OCI-LY3 (cell line): ENCODE data around the gene HPS1.

ENCODE experiments used
- H2AFZ ChIP-seq: fragments of 200-600, 300-600 bp; shearing (Covaris generic); 2 replicates; pipeline ENCODE4 v1.6.0; 2014; ENCODE audit warnings: antibody characterized with exemption, low read depth, low read length
- H3K27ac ChIP-seq: fragments of 200-600, 300-600 bp; sonication (generic); 2 replicates; pipeline ENCODE4 v1.5.1; 2014; ENCODE audit warnings: mild to moderate bottlenecking, low read length, moderate library complexity, mixed read lengths
- H3K27me3 ChIP-seq: fragments of 200-600, 300-600 bp; sonication (generic); 2 replicates; pipeline ENCODE4 v1.6.1; 2014; ENCODE audit warnings: low read depth, low read length, mixed read lengths
- H3K36me3 ChIP-seq: fragments of 200-600, 300-600 bp; sonication (generic); replicated peaks from 2 replicates; pipeline ENCODE3; 2014; ENCODE audit warnings: low read depth, low read length, mixed read lengths
- H3K4me1 ChIP-seq: fragments of 300-600, 200-600 bp; sonication (generic); 2 replicates; pipeline ENCODE4 v1.6.1; 2014; ENCODE audit warnings: low read length, mixed read lengths
- H3K4me2 ChIP-seq: fragments of 200-600, 300-600 bp; sonication (generic); 2 replicates; pipeline ENCODE4 v1.6.1; 2014; ENCODE audit warnings: low read length, mixed read lengths
- H3K4me3 ChIP-seq: fragments of 300-600, 200-600 bp; sonication (generic); 2 replicates; pipeline ENCODE4 v1.5.1; 2014; ENCODE audit warnings: antibody characterized with exemption, mild to moderate bottlenecking, low read length, moderate library complexity
- H3K79me2 ChIP-seq: fragments of 300-600, 200-600 bp; shearing (Covaris generic); 2 replicates; pipeline ENCODE4 v1.6.1; 2014; ENCODE audit warnings: mild to moderate bottlenecking, low read length, mixed read lengths
- H3K9ac ChIP-seq: fragments of 300-600, 200-600 bp; shearing (Covaris generic); 2 replicates; pipeline ENCODE4 v1.6.0; 2014; ENCODE audit warnings: mild to moderate bottlenecking, low read length, moderate library complexity
- H3K9me3 ChIP-seq: fragments of 200-600, 300-600 bp; shearing (Covaris generic); 2 replicates; pipeline ENCODE4 v1.6.1; 2014; ENCODE audit warnings: low read length, mixed read lengths; ENCODE audit not compliant: insufficient read depth
- H4K20me1 ChIP-seq: fragments of 200-600, 300-600 bp; sonication (generic); 2 replicates; pipeline ENCODE4 v1.6.1; 2016; ENCODE audit warnings: low read length, mixed read lengths; ENCODE audit not compliant: insufficient read depth
- CTCF ChIP-seq: fragments of 200-600, 300-600 bp; sonication (generic); IDR thresholded peaks from 2 replicates; pipeline ENCODE4 v1.5.1; 2014; ENCODE audit warnings: antibody characterized with exemption, low read length, low read depth
- EZH2phosphoT487 ChIP-seq: fragments of 200-600 bp; shearing (Covaris generic); IDR thresholded peaks from 2 replicates; pipeline ENCODE4 v1.6.1; 2018; ENCODE audit warnings: antibody characterized with exemption, mixed run types, low read depth

Gene HPS1

DNA sequence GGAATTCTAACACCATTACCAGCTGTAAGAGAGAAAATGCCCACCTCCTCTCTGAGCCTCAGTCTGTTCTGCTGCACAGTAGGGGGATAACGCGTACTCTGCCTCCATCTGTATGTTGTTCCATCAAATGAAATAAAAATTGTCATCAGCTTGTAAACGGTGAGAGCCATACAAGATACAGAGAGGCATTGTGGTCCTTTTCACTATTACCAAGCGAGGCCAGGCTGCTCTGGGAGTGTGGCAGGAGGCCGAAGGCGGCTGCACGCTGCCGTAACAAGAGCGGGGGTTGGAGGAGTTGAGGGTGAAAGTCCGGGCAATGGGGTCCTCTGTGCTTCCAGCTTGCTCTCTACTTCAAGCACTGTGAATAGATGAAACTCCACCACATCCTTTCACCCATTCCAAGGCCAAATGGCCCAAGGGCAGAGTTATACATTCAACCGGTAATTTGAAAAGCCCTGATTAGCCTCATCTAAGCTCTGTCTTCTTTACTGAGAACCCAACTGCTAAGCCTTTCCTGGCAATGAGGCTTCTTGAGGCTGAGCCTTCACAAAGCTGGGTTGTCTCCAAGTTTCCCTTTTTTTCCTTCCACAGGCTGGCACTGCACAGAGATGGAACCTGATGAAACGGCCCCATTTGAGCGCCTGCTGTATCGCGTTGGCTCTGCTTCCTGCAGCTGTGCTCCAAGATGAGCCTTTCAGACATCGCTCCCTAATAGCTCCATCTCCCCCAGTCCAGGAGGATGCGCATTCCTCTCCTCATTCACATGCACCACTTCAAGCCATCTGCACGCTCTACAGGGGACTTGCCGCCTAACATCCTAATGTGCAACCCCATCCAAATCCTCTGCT is 78.9 kb downstream of the HPS1 start:
- H3K27me3 ChIP-seq, result no peaks in the 10 kb centered on the region
- H3K4me1 ChIP-seq, result peaks cover 10% of the 10 kb centered on the region
- H3K9me3 ChIP-seq, result no peaks in the 10 kb centered on the region
- H3K4me3 ChIP-seq, result no peak overlapping the region
- H3K79me2 ChIP-seq, result no peaks in the 10 kb centered on the region
- no peaks in the 10 kb centered on the region for H4K20me1 ChIP-seq
- H3K9ac ChIP-seq, result no peak overlapping the region
- no peak for TF ChIP-seq CTCF
- no peak for TF ChIP-seq EZH2phosphoT487
- H3K4me2 ChIP-seq, result no peak overlapping the region
- H3K27ac ChIP-seq, result no peak overlapping the region
- H3K36me3 ChIP-seq, result no peaks in the 10 kb centered on the region
- H2AFZ ChIP-seq, result no peak overlapping the region
